ENCODE results near the gene LDLRAD3. TPM values are rescaled to one million over a fixed set of nuclear protein-coding genes. Genes with fewer than 3 reads are reported as not detected.
"Not testable (repeated sequence)": the region's sequence is repeated elsewhere in the genome, so short reads cannot be mapped to it uniquely, and the experiment has no call there.

The LDLRAD3 gene
- total RNA-seq, 1 experiment from 2014 or later: 12.1 TPM

- H2BK15ac ChIP-seq (ENCODE audit: low read depth, low read length): no peak overlapping the region
Measured at GRCh38 chr11:35907648-35908431, 36.0 kb upstream of the LDLRAD3 start.

GRCh38 chr11:35908432-35908771, 35.5 kb upstream of the LDLRAD3 start:
- H4K91ac ChIP-seq (ENCODE audit: insufficient read length, low read depth, low read length); H2BK120ac ChIP-seq (ENCODE audit: low read depth, low read length, poor library complexity, severe bottlenecking); H2AFZ ChIP-seq (ENCODE audit: low read length); H3K14ac ChIP-seq (ENCODE audit: insufficient read depth, low read length); H3K23me2 ChIP-seq (ENCODE audit: insufficient read length, low read depth, low read length, poor library complexity, severe bottlenecking); H3K23ac ChIP-seq (ENCODE audit: insufficient read length, low read depth, low read length); H3K4me2 ChIP-seq (ENCODE audit: insufficient read depth, insufficient read length, low read length); H2BK5ac ChIP-seq (ENCODE audit: insufficient read length, low read length); DNase-seq; H3T11ph ChIP-seq (ENCODE audit: low read length); H3K4me1 ChIP-seq (ENCODE audit: insufficient read depth, low read length); H3K27me3 Mint-ChIP-seq (ENCODE audit: low read depth); H2BK20ac ChIP-seq (ENCODE audit: low read depth, low read length, poor library complexity, severe bottlenecking); H3K79me2 ChIP-seq (ENCODE audit: insufficient read depth, low read length); H4K5ac ChIP-seq (ENCODE audit: insufficient read length, low read depth, low read length); H3K9me3 Mint-ChIP-seq; H3K4ac ChIP-seq (ENCODE audit: low read depth, low read length); H3K36me3 Mint-ChIP-seq (ENCODE audit: insufficient read depth in 1 of 3, low read depth in 3 of 3); H3K27ac Mint-ChIP-seq; H3K9me3 ChIP-seq (ENCODE audit: control insufficient read depth, low read depth, low read length); H2AK5ac ChIP-seq (ENCODE audit: insufficient read length, low read length); H4K8ac ChIP-seq (replicated peaks; ENCODE audit: insufficient read length, low read depth, low read length); H2BK15ac ChIP-seq (ENCODE audit: low read depth, low read length); H3K18ac ChIP-seq (ENCODE audit: insufficient read length, low read depth, low read length); H3K27ac ChIP-seq (ENCODE audit: insufficient read length, low read depth, low read length); H3K79me1 ChIP-seq (ENCODE audit: insufficient read depth, low read depth, low read length, poor library complexity, severe bottlenecking); H2BK12ac ChIP-seq (ENCODE audit: insufficient read length, low read depth, low read length); H3K9ac ChIP-seq (ENCODE audit: extremely low read depth, insufficient read length, low read length); H3K4me1 Mint-ChIP-seq; H3K27me3 ChIP-seq (ENCODE audit: insufficient read depth, low read length); H3K56ac ChIP-seq (ENCODE audit: insufficient read length, low read depth, low read length); H4K20me1 ChIP-seq (ENCODE audit: control insufficient read depth, insufficient read depth, insufficient read length); H3K4me3 Mint-ChIP-seq: not testable (repeated sequence)
- no CpG with 5 or more reads among the region's 5 CpGs for WGBS (ENCODE audit: extremely low coverage, insufficient read length, low lambda C conversion rate)

More at GRCh38 chr11:35907648-35908431, 36.0 kb upstream of the LDLRAD3 start:
- Mint-ChIP-seq H3K27ac (no peak overlapping the region), H3K9me3 (peaks cover 13 to 14% of the 10 kb centered on the region in 2 experiments), H3K4me3 (no peak overlapping the region), H3K27me3 (ENCODE audit: low read depth) (peaks cover 3% of the 10 kb centered on the region; the same call in 1 of the 2 replicates), H3K4me1 (peaks cover 7 to 9% of the 10 kb centered on the region in 2 experiments), H3K36me3 (ENCODE audit: insufficient read depth in 1 of 3, low read depth in 3 of 3) (peaks cover 6 to 13% (median 7%) of the 10 kb centered on the region in 3 experiments; a peak in 6 of 7 replicates)
- H3K9me3 ChIP-seq (ENCODE audit: control insufficient read depth, low read depth, low read length): no peaks in the 10 kb centered on the region
- H3K4me2 ChIP-seq (ENCODE audit: insufficient read depth, insufficient read length, low read length): no peak overlapping the region
- no peak overlapping the region for H4K8ac ChIP-seq (replicated peaks; ENCODE audit: insufficient read length, low read depth, low read length)
- no peak overlapping the region for H3K14ac ChIP-seq (ENCODE audit: insufficient read depth, low read length)
- H2AK5ac ChIP-seq (ENCODE audit: insufficient read length, low read length): no peak overlapping the region
- H4K91ac ChIP-seq (ENCODE audit: insufficient read length, low read depth, low read length): no peak overlapping the region
- H3K9ac ChIP-seq (ENCODE audit: extremely low read depth, insufficient read length, low read length): no peak overlapping the region
- no peak for DNase-seq
- no peaks in the 10 kb centered on the region for H3K79me1 ChIP-seq (ENCODE audit: insufficient read depth, low read depth, low read length, poor library complexity, severe bottlenecking)
- H3K27ac ChIP-seq (ENCODE audit: insufficient read length, low read depth, low read length): no peak overlapping the region
- no peaks in the 10 kb centered on the region for H4K20me1 ChIP-seq (ENCODE audit: control insufficient read depth, insufficient read depth, insufficient read length)
- no CpG with 5 or more reads among the region's 4 CpGs for WGBS (ENCODE audit: extremely low coverage, insufficient read length, low lambda C conversion rate)
- H3K27me3 ChIP-seq (ENCODE audit: insufficient read depth, low read length): no peaks in the 10 kb centered on the region
- no peak overlapping the region for H3K56ac ChIP-seq (ENCODE audit: insufficient read length, low read depth, low read length)
- no peak overlapping the region for H3T11ph ChIP-seq (ENCODE audit: low read length)
- no peak overlapping the region for H2BK5ac ChIP-seq (ENCODE audit: insufficient read length, low read length)
- no peak overlapping the region for H3K23ac ChIP-seq (ENCODE audit: insufficient read length, low read depth, low read length)
- no peak overlapping the region for H2BK12ac ChIP-seq (ENCODE audit: insufficient read length, low read depth, low read length)
- H3K4me1 ChIP-seq (ENCODE audit: insufficient read depth, low read length): no peaks in the 10 kb centered on the region
- no peak overlapping the region for H2BK20ac ChIP-seq (ENCODE audit: low read depth, low read length, poor library complexity, severe bottlenecking)
- H3K23me2 ChIP-seq (ENCODE audit: insufficient read length, low read depth, low read length, poor library complexity, severe bottlenecking): no peaks in the 10 kb centered on the region
- H2AFZ ChIP-seq (ENCODE audit: low read length): no peak overlapping the region
- no peak overlapping the region for H3K18ac ChIP-seq (ENCODE audit: insufficient read length, low read depth, low read length)
- no peak overlapping the region for H3K4ac ChIP-seq (ENCODE audit: low read depth, low read length)
- no peak overlapping the region for H4K5ac ChIP-seq (ENCODE audit: insufficient read length, low read depth, low read length)
- H3K79me2 ChIP-seq (ENCODE audit: insufficient read depth, low read length): no peaks in the 10 kb centered on the region
- no peak for TF ChIP-seq CTCF (conservative IDR thresholded peaks at IDR 0.05)
- no peak overlapping the region for H2BK120ac ChIP-seq (ENCODE audit: low read depth, low read length, poor library complexity, severe bottlenecking)
